ENCODE data around the gene TMEM119. TPM values are rescaled to one million over a fixed set of nuclear protein-coding genes. Genes with fewer than 3 reads are reported as not detected.

TMEM119 gene
- total RNA-seq, 1 donor from 2014 or later: 27.2 TPM

GRCh38 chr12:108599541-108599940 is 1.7 kb upstream of the TMEM119 start:
- H3K36me3 Mint-ChIP-seq: no peaks in the 10 kb centered on the region
- no peak overlapping the region for H3K4me3 Mint-ChIP-seq
- H3K9me3 Mint-ChIP-seq: no peaks in the 10 kb centered on the region

DNA sequence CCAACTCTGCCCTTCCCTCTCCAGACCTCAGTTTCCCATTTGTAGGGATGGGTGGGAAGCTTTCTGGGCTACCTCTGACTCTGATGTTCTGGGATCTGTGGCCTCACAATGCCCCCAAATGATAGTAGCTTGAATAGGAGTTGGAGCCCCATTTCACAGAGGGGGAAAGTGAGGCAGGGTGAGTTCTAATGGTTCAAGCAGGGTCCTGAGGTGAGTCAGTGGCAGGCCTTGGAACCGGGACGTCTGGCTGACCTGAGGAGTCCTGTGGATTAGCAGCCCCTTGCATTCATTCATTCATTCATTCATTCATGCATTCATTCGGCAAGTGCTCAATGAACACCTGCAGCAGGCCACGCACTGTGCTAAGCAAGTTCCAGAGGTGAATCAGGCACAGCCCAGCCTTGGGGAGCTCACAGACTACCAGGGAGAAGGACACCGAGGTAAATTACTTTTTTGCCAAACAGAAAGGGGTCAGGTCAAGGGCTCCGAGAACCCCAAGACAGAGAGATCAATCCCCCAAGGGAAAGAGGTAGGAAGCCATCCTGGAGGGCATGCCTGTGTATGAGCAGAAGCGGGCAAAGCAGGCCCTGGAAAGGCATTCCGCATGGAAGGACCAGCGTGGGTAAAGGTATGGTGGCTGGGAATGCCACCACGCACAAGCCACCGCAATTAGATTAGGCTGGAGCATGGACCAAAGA is 818 bp upstream of the TMEM119 start:
- no peak for TF ChIP-seq CTCF (conservative IDR thresholded peaks at IDR 0.05)
- no peak for DNase-seq (ENCODE audit: extremely low spot score, unreplicated experiment)
- no peaks in the 10 kb centered on the region for H3K36me3 Mint-ChIP-seq
- no peak overlapping the region for H3K27ac Mint-ChIP-seq
- H3K4me1 Mint-ChIP-seq (ENCODE audit: unreplicated experiment): peaks cover 8% of the 10 kb centered on the region
- H3K9me3 Mint-ChIP-seq: no peaks in the 10 kb centered on the region
- no peaks in the 10 kb centered on the region for H3K27me3 Mint-ChIP-seq
- no peak overlapping the region for H3K4me3 Mint-ChIP-seq

More at GRCh38 chr12:108599541-108599940, 1.7 kb upstream of the TMEM119 start:
- Mint-ChIP-seq H3K27ac (no peak overlapping the region), H3K27me3 (peaks cover 3% of the 10 kb centered on the region), H3K4me1 (ENCODE audit: unreplicated experiment) (peaks cover 16% of the 10 kb centered on the region)
- no peak for TF ChIP-seq CTCF (conservative IDR thresholded peaks at IDR 0.05)
- DNase-seq (ENCODE audit: extremely low spot score, unreplicated experiment): no peak

DNA sequence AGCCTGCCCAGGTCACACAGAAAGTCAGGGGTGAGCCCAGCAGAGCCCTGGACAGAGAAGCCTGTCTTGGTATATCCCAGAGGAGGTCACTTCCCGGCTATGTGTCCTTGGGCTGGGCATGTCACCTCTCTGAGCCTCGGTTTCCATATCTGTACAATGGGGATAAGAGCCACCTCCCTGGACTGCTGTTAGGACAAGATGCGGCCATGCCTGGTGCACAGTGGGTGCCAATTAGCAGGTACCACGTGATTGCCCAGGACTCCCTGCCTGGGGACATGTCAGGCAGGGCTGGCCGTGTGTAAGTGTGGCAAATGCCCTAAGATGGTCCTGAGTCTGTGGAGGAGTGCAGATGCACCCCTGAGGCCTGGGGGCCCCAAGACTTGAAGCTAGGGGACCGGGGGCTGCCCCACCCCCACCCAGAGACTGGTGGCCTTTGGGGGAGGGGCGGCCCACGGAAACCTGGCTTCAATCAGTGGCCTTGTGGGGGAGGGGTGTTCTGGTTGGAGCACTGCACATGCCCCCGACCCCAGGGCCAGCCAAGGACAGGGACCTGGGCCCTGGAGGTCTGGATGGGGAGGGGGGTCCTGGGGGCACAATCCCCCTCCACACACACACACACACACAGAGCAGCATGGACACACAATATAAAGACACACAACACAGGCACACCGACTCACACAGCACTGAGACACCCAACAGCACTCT is 878 bp downstream of the TMEM119 start:
- DNase-seq (ENCODE audit: extremely low spot score, unreplicated experiment): no peak
- peak overlapping the region; percentile 85 for H3K4me3 Mint-ChIP-seq
- H3K27ac Mint-ChIP-seq: peak overlapping the region; percentile 7
- no peaks in the 10 kb centered on the region for H3K36me3 Mint-ChIP-seq
- peaks cover 7% of the 10 kb centered on the region for H3K4me1 Mint-ChIP-seq (ENCODE audit: unreplicated experiment)
- H3K9me3 Mint-ChIP-seq: no peaks in the 10 kb centered on the region
- no peak for TF ChIP-seq CTCF (conservative IDR thresholded peaks at IDR 0.05)
- H3K27me3 Mint-ChIP-seq: no peaks in the 10 kb centered on the region

DNA sequence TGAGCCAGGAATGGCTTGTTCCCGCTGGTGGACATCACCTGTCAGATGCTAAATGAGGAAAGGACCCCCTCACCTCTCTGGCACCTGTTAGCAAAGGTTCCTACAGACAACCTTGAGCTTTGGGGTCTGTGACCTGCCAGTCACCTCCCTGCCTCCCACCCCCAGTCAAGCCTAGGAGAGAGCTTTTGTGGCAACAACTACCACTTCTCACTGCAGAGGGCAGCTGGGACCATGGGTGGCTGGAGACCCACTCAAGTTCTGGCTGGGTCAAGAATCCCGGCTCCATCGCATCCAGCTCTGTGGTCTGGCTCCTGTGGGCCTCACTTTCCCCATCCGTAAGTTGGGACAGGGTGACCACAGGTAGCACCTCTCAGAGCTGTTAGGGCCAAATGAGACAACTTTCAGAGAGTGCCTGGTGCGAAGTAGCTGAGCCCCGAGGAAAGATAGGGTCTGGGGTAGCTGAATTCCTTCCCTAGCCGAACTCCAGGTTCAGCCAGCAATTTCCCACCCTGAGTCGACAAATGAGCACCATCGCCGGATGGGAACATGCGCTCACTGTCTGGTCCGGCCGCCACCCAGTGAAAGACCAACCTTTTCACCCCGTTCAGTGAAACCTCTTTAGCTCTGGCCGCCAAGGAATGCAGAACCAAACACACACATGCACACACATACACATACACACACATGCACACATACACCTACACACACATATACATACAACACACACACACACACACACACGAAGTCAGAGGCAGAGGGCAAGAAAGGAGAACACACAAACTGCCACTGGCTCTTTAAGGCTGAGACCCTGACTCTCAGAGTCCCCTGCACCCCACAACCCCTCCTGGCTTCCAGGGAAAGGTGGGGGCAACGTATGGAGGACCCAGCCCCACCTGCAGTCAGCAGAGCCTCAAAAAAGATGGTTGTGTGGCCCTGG is 1.9 kb downstream of the TMEM119 start:
- Mint-ChIP-seq H3K4me3 (no peak overlapping the region), H3K36me3 (no peaks in the 10 kb centered on the region), H3K9me3 (no peaks in the 10 kb centered on the region), H3K27me3 (no peaks in the 10 kb centered on the region), H3K27ac (no peak overlapping the region), H3K4me1 (ENCODE audit: unreplicated experiment) (peaks cover 7% of the 10 kb centered on the region)
- no peak for DNase-seq (ENCODE audit: extremely low spot score, unreplicated experiment)
- TF ChIP-seq CTCF (conservative IDR thresholded peaks at IDR 0.05): no peak

DNA sequence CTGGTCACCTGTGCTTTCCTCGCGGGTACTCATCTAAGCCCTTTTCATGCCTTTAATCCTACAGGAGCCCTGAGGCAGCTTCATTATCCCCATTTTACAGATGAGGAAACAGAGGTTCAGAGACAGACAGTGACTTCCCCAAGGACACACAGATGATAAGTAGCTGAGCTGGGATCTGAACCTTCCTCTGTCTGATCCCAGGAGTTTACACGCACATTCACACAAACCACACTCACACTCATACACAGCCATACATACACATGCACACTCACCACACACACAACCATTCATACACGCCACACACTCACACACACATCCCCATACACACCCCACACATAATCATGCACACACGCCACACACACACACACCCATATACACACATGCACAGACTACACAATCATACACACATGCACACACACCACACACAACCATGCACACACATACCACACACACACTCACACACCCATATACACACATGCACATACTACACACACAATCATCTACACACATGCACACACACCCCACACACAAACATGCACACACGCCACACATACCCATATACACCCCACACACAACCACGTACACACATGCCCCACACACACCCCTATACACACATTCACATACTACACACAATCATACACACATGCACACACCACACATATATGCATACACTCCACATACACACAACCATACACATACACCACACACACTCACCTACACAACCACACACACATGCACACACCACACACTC is 2.7 kb downstream of the TMEM119 start:
- H3K36me3 Mint-ChIP-seq: no peaks in the 10 kb centered on the region
- no peak for TF ChIP-seq CTCF (conservative IDR thresholded peaks at IDR 0.05)
- DNase-seq (ENCODE audit: extremely low spot score, unreplicated experiment): no peak
- no peaks in the 10 kb centered on the region for H3K27me3 Mint-ChIP-seq
- no peaks in the 10 kb centered on the region for H3K9me3 Mint-ChIP-seq
- H3K27ac Mint-ChIP-seq: no peak overlapping the region
- H3K4me3 Mint-ChIP-seq: no peak overlapping the region
- H3K4me1 Mint-ChIP-seq (ENCODE audit: unreplicated experiment): peaks cover 7% of the 10 kb centered on the region

Measured in type B pancreatic cell (in vitro differentiated cells).